Ascending aorta (tissue), 2 donors: ENCODE results near the gene UBE2E2. TPM values are rescaled to one million over a fixed set of nuclear protein-coding genes. Genes with fewer than 3 reads are reported as not detected.

Experiments used
- DNase-seq, 2 donors: peaks; one replicate each; pipeline ENCODE4 v3.0.0-alpha.2; 2019; ENCODE audit warnings: low spot score in 2 of 2
- H3K27ac ChIP-seq, 2 donors: fragments of 200-600 bp; sonication (generic); one replicate each; pipeline ENCODE4 v1.5.1; 2016 to 2017; ENCODE audit warnings: mild to moderate bottlenecking in 1 of 2
- H3K27me3 ChIP-seq: fragments of 200-600 bp; sonication (generic); one replicate; pipeline ENCODE4 v1.5.1; 2017
- H3K36me3 ChIP-seq, 2 donors: fragments of 200-600 bp; sonication (generic); one replicate each; pipeline ENCODE4 v1.5.1; 2016
- H3K4me1 ChIP-seq, 2 donors: fragments of 200-600 bp; sonication (generic); one replicate each; pipeline ENCODE4 v1.5.1; 2016 to 2017; ENCODE audit warnings: mild to moderate bottlenecking in 1 of 2
- H3K4me3 ChIP-seq, 2 donors: fragments of 200-600 bp; sonication (generic); one replicate each; pipeline ENCODE4 v1.5.1; 2016 to 2017; ENCODE audit warnings: mild to moderate bottlenecking in 1 of 2
- H3K9me3 ChIP-seq, 2 donors: fragments of 200-600 bp; sonication (generic); one replicate each; pipeline ENCODE4 v1.5.1; 2016
- intact Hi-C: fragments of 100-400 bp; cut with DNase I; formaldehyde crosslinking; loops from one replicate; pipeline ENCODE4 v1.15.1; 2023
- total RNA-seq: library from RNA; depleted of rRNA; stranded (reverse); fragments of >200 nt; gene quantifications from one replicate; pipeline ENCODE4 v1.1.0, GENCODE V29; 2016
- TF ChIP-seq, protein P1 (sequence below), 3 experiments: fragments of 200-600 bp in 2 of 3; fragments of 450-650 bp in 1 of 3; sonication (generic) in 2 of 3; IDR thresholded peaks; one replicate each; pipeline ENCODE4 v1.5.1; 2016 to 2019; ENCODE audit warnings: antibody characterized with exemption in 3 of 3, mild to moderate bottlenecking in 1 of 3, moderate library complexity in 1 of 3

UBE2E2 gene
- total RNA-seq, 1 donor from 2014 or later = 5.3 TPM

DNA sequence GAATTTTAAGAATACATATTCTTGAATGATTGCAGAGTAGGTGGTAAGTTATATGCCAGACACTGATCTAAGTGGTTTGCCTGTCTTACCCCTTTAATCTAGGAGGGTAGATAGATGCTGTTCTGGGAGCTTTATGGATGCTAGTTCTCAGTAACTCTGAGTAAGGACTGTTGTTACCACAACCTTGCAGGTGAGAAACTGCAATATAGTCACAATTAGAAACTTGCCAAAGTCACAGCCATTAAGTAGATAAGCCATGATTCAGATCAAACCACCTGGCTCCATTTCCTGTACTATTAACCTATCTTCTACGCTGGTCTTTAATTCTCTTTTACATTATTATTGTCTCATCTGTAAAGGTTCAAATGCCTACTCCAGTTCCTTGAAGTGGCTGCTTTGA, 46.8 kb downstream of the UBE2E2 start:
- no peaks in the 10 kb centered on the region for H3K27me3 ChIP-seq
- DNase-seq = no peak
- intact Hi-C loops = no loop called here
- no peaks in the 10 kb centered on the region for H3K9me3 ChIP-seq
- TF ChIP-seq, protein P1, sequence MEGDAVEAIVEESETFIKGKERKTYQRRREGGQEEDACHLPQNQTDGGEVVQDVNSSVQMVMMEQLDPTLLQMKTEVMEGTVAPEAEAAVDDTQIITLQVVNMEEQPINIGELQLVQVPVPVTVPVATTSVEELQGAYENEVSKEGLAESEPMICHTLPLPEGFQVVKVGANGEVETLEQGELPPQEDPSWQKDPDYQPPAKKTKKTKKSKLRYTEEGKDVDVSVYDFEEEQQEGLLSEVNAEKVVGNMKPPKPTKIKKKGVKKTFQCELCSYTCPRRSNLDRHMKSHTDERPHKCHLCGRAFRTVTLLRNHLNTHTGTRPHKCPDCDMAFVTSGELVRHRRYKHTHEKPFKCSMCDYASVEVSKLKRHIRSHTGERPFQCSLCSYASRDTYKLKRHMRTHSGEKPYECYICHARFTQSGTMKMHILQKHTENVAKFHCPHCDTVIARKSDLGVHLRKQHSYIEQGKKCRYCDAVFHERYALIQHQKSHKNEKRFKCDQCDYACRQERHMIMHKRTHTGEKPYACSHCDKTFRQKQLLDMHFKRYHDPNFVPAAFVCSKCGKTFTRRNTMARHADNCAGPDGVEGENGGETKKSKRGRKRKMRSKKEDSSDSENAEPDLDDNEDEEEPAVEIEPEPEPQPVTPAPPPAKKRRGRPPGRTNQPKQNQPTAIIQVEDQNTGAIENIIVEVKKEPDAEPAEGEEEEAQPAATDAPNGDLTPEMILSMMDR (IDR thresholded peaks at IDR 0.05) = no peak
- H3K27ac ChIP-seq = no peak overlapping the region
- H3K4me1 ChIP-seq = no peaks in the 10 kb centered on the region
- no peak overlapping the region for H3K4me3 ChIP-seq
- no peaks in the 10 kb centered on the region for H3K36me3 ChIP-seq

DNA sequence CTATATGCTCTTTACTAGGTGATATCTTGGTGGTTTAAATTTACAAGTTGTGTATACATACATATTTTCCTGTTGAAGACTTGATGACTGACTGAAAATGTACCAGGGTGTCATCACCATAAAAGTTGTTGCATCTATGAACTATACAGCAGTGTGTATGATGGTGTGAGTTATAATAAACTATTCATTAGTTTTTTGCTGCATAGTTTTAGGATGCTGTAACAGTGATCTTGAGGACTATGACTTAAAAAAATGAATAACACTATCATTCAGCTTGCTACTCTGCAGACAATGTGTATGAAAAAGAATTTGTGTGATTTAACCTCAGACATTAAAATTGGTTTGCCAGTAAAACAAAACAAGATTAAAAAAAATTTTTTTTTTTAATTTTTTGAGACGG, 49.0 kb downstream of the UBE2E2 start:
- TF ChIP-seq, protein P1 (IDR thresholded peaks at IDR 0.05) = no peak
- Histone ChIP-seq H3K27me3 (no peaks in the 10 kb centered on the region), H3K4me3 (no peak overlapping the region), H3K4me1 (no peaks in the 10 kb centered on the region), H3K27ac (no peak overlapping the region), H3K9me3 (no peaks in the 10 kb centered on the region), H3K36me3 (no peaks in the 10 kb centered on the region)
- no peak for DNase-seq
- intact Hi-C loops = no loop called here

DNA sequence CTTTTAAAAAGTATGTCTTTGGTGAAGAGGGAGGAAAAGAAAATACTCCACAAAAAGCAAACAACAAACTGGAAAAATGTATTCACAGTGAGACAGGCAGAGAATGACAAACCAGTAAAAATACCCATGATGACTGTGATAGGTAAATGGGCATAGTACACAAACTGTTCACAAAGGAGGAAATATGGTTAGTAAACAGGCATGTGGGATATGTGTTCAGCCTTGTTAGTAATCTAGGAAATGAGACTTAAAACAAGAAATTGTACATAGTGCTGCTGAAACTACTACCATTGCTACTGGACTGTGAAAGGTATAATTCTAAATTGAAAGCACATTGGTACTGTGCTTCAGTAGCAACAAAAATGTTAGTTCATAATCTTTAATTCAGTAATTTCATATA, 50.1 kb downstream of the UBE2E2 start:
- no peaks in the 10 kb centered on the region for H3K4me1 ChIP-seq
- TF ChIP-seq, protein P1 (IDR thresholded peaks at IDR 0.05) = no peak
- no peak for DNase-seq
- H3K4me3 ChIP-seq = no peak overlapping the region
- H3K27me3 ChIP-seq = no peaks in the 10 kb centered on the region
- no peak overlapping the region for H3K27ac ChIP-seq
- H3K36me3 ChIP-seq = no peaks in the 10 kb centered on the region
- intact Hi-C loops = no loop called here
- H3K9me3 ChIP-seq = no peaks in the 10 kb centered on the region

DNA sequence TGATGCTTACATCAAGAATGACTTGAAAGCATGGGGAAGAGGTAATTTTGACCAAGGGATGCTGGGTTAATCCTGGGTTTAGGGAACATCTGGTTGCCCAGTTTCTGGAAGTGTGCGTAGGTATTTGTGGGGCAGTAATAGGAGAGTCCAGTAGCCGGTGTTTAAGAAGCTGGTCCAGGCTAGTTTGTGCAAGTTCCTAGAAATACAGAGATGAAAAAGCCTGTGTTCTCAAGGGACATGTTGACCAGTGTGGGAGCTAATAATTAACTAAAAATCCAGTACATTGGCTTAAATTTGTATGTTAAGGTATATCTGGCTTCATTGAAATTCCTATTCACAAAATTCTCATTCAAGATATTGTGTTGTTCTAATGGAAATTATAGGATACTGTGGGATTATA, 51.2 kb downstream of the UBE2E2 start:
- intact Hi-C loops = no loop called here
- DNase-seq = no peak
- TF ChIP-seq, protein P1 (IDR thresholded peaks at IDR 0.05) = no peak

DNA sequence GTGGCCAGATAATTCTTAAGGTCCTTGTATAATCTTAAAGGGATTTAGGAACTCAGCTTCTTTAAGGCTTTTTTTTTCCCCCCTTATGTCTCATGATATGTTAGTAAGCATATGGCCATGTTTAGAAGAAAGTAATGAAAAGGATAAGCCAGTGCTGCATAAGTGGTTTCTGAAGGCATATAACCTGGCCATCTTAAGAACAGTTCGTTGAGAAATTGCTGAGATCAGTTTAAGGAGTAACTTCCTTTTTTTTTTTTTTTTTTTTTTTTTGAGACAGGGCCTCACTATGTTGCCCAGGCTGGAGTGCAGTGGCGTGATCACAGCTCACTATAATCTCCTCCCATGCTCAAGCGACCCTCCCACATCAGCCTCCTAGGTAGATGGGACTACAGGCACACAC, 51.7 kb downstream of the UBE2E2 start:
- no peaks in the 10 kb centered on the region for H3K9me3 ChIP-seq
- no peak overlapping the region for H3K27ac ChIP-seq
- intact Hi-C loops = no loop called here
- no peak overlapping the region for H3K4me3 ChIP-seq
- TF ChIP-seq, protein P1 (IDR thresholded peaks at IDR 0.05) = no peak
- no peak for DNase-seq
- H3K36me3 ChIP-seq = no peaks in the 10 kb centered on the region
- H3K4me1 ChIP-seq = no peaks in the 10 kb centered on the region
- no peaks in the 10 kb centered on the region for H3K27me3 ChIP-seq

More for the DNA sequence above, 51.2 kb downstream of the UBE2E2 start:
- Histone ChIP-seq H3K27me3 (no peaks in the 10 kb centered on the region), H3K4me3 (no peak overlapping the region), H3K4me1 (no peaks in the 10 kb centered on the region), H3K9me3 (no peaks in the 10 kb centered on the region), H3K27ac (no peak overlapping the region), H3K36me3 (no peaks in the 10 kb centered on the region)

DNA sequence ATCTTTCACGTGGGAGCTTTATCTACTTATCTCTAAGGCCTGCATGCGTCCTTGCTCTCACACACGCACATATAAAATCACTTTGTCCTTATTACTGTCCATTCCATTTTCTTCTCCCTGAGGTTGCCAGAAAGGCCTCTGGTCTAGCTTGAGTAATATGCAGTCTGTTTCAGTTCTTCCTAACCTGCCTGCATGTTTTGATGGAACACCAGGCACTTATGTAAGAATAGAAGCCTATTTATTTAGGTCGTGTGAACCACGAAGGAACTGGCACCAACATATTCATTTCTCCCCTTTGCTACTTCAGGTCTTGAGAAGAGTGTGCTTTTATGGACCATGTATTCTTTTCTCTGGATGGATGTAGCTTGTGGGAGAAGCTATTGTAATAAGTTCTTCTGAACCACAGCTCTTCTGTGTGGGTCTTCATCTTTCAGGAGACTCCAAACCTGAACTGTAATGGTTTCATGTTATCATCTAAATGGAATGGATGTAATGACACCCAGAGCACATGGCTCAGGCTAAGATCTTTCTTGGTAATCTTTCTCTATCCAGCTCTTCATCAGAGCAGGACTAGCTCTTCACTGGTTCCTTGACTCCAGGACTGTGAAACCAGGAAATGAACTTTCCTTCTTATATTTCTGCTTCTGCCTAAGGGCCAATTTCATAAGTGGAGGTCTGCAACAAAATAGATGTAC, 53.8 kb downstream of the UBE2E2 start:
- no peaks in the 10 kb centered on the region for H3K9me3 ChIP-seq
- no peak for DNase-seq
- H3K4me3 ChIP-seq = no peak overlapping the region
- H3K4me1 ChIP-seq = no peaks in the 10 kb centered on the region
- TF ChIP-seq, protein P1 (IDR thresholded peaks at IDR 0.05) = no peak
- H3K36me3 ChIP-seq = no peaks in the 10 kb centered on the region
- no peaks in the 10 kb centered on the region for H3K27me3 ChIP-seq
- H3K27ac ChIP-seq = no peak overlapping the region
- intact Hi-C loops = no loop called here
